ENCODE measurements around the gene AP5M1. TPM values are rescaled to one million over a fixed set of nuclear protein-coding genes. Genes with fewer than 3 reads are reported as not detected.
A peak's percentile ranks its signal among the peaks of the same experiment; 100 is the strongest.
"Not testable (repeated sequence)": the region's sequence is repeated elsewhere in the genome, so short reads cannot be mapped to it uniquely, and the experiment has no call there.

The AP5M1 gene
- total RNA-seq, 1 experiment from 2014 or later = 68.3 TPM

DNA sequence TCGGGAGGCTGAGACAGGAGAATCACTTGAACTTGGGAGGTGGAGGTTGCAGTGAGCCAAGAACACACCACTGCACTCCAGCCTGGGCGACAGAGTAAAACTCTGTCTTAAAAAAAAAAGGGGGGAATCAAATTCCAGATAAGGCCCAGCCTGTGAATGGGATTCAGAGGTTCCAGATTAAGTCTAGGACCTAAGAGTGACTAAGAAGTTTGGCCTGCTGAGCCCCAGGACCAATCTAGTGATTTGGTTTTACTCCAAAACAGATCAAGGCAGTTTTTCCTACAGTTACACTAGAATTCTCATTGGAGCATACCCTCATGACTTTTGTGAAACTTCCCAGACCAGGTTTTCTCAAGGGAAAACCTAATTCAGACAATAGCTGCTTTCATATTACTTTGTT is 22.8 kb upstream of the AP5M1 start:
- Histone ChIP-seq H3K4me2 (ENCODE audit: low read depth, low read length, poor library complexity, severe bottlenecking) (no peak overlapping the region), H3K9me3 (ENCODE audit: low read length) (no peaks in the 10 kb centered on the region), H3K9ac (ENCODE audit: low read length) (no peak overlapping the region), H4K20me1 (ENCODE audit: insufficient read depth, low read depth, low read length) (peaks cover 7% of the 10 kb centered on the region; the same call in 1 of the 2 replicates), H3K27ac (ENCODE audit: low read length) (no peak overlapping the region), H3K4me3 (ENCODE audit: low read length) (no peak overlapping the region), H3K79me2 (ENCODE audit: low read length) (peaks cover 91% of the 10 kb centered on the region), H3K27me3 (ENCODE audit: low read length) (no peaks in the 10 kb centered on the region), H2AFZ (ENCODE audit: low read length) (no peak overlapping the region), H3K9me2 (replicated peaks; ENCODE audit: insufficient read depth, low read length) (no peaks in the 10 kb centered on the region), H3K4me1 (ENCODE audit: low read length) (peaks cover 11% of the 10 kb centered on the region), H3K36me3 (ENCODE audit: insufficient read depth, low read length) (peaks cover 28% of the 10 kb centered on the region; the same call in 1 of the 2 replicates)
- no peak for DNase-seq

- Histone ChIP-seq H3K4me1 (ENCODE audit: low read length) (peaks cover 17% of the 10 kb centered on the region), H2AFZ (ENCODE audit: low read length) (no peak overlapping the region), H3K9me2 (replicated peaks; ENCODE audit: insufficient read depth, low read length) (no peaks in the 10 kb centered on the region), H3K4me2 (ENCODE audit: low read depth, low read length, poor library complexity, severe bottlenecking) (no peak overlapping the region), H3K9ac (ENCODE audit: low read length) (no peak overlapping the region), H3K27me3 (ENCODE audit: low read length) (no peaks in the 10 kb centered on the region), H4K20me1 (ENCODE audit: insufficient read depth, low read depth, low read length) (peaks cover 10% of the 10 kb centered on the region; the same call in 1 of the 2 replicates), H3K79me2 (ENCODE audit: low read length) (peaks cover 94% of the 10 kb centered on the region), H3K36me3 (ENCODE audit: insufficient read depth, low read length) (peaks cover 28% of the 10 kb centered on the region; the same call in 1 of the 2 replicates), H3K27ac (ENCODE audit: low read length) (no peak overlapping the region), H3K9me3 (ENCODE audit: low read length) (no peaks in the 10 kb centered on the region), H3K4me3 (ENCODE audit: low read length) (no peak overlapping the region)
- no peak for DNase-seq
Observed at GRCh38 chr14:57246933-57247657, 21.7 kb upstream of the AP5M1 start.

DNA sequence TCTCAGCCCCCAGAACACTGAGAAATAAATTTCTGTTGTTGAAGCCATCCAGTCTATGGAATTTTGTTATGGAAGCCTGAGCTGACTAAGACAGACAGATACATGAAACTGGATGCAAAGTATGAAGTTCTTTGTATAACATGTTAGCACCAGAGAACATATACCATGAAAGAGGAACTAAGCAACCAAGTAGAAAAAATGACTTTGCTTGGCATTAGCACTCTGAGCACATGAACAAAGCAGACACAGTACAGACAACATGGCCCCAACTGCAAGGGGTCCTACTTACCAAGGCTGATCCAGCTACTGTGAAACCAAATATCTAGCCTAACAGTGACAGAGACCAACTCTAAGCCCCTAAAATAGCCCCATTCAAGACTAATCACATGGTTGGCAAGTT is 13.9 kb upstream of the AP5M1 start:
- Histone ChIP-seq H3K9me2 (replicated peaks; ENCODE audit: insufficient read depth, low read length) (no peaks in the 10 kb centered on the region), H3K4me3 (ENCODE audit: low read length) (no peak overlapping the region), H3K4me2 (ENCODE audit: low read depth, low read length, poor library complexity, severe bottlenecking) (peak overlapping the region; percentile 7), H3K36me3 (ENCODE audit: insufficient read depth, low read length) (peaks cover 34% of the 10 kb centered on the region), H4K20me1 (ENCODE audit: insufficient read depth, low read depth, low read length) (peaks cover 13% of the 10 kb centered on the region; the same call in 1 of the 2 replicates), H3K79me2 (ENCODE audit: low read length) (peaks cover 100% of the 10 kb centered on the region), H3K27me3 (ENCODE audit: low read length) (no peaks in the 10 kb centered on the region), H3K4me1 (ENCODE audit: low read length) (peaks cover 40% of the 10 kb centered on the region), H2AFZ (ENCODE audit: low read length) (no peak overlapping the region), H3K9me3 (ENCODE audit: low read length) (no peaks in the 10 kb centered on the region), H3K9ac (ENCODE audit: low read length) (no peak overlapping the region; the same call in 1 of the 2 replicates), H3K27ac (ENCODE audit: low read length) (peak overlapping the region; percentile 71)
- DNase-seq = peak; percentile 71

GRCh38 chr14:57258221-57258620 is 10.6 kb upstream of the AP5M1 start:
- not testable (repeated sequence) for H2AFZ ChIP-seq (ENCODE audit: low read length); H3K4me2 ChIP-seq (ENCODE audit: low read depth, low read length, poor library complexity, severe bottlenecking); H3K9ac ChIP-seq (ENCODE audit: low read length); H3K27ac ChIP-seq (ENCODE audit: low read length); H3K27me3 ChIP-seq (ENCODE audit: low read length); H4K20me1 ChIP-seq (ENCODE audit: insufficient read depth, low read depth, low read length); DNase-seq; H3K9me3 ChIP-seq (ENCODE audit: low read length); H3K9me2 ChIP-seq (replicated peaks; ENCODE audit: insufficient read depth, low read length); H3K4me3 ChIP-seq (ENCODE audit: low read length)
- Histone ChIP-seq H3K4me1 (ENCODE audit: low read length) (peaks cover 26% of the 10 kb centered on the region), H3K36me3 (ENCODE audit: insufficient read depth, low read length) (peaks cover 39% of the 10 kb centered on the region), H3K79me2 (ENCODE audit: low read length) (peaks cover 98% of the 10 kb centered on the region)

DNA sequence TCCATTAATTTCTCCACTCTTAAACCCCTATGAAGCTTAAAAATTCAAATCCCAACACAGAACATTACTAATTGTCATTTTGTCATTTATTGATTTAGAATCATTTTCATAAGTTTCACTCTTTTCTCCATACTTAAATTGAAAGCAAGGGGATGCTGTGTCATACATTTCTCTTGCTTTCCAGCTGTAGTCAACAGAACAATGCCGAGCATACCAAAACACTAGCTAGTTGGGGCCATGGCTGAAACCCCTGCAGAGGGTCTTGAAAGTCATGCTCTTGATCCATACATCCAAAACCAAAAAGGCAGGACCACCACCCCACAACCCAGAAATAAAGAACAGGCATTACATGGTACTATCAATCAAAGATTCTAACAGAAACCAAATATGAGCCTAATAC is 9.1 kb upstream of the AP5M1 start:
- Histone ChIP-seq H3K79me2 (ENCODE audit: low read length) (peaks cover 98% of the 10 kb centered on the region), H2AFZ (ENCODE audit: low read length) (no peak overlapping the region), H3K4me1 (ENCODE audit: low read length) (peaks cover 29% of the 10 kb centered on the region), H3K4me3 (ENCODE audit: low read length) (no peak overlapping the region), H3K9me2 (replicated peaks; ENCODE audit: insufficient read depth, low read length) (no peaks in the 10 kb centered on the region), H3K4me2 (ENCODE audit: low read depth, low read length, poor library complexity, severe bottlenecking) (no peak overlapping the region), H3K27me3 (ENCODE audit: low read length) (no peaks in the 10 kb centered on the region), H4K20me1 (ENCODE audit: insufficient read depth, low read depth, low read length) (0 out of 2 replicates have a peak, but pooled peaks cover 3% of the 10 kb centered on the region), H3K9me3 (ENCODE audit: low read length) (no peaks in the 10 kb centered on the region), H3K9ac (ENCODE audit: low read length) (no peak overlapping the region), H3K36me3 (ENCODE audit: insufficient read depth, low read length) (peaks cover 41% of the 10 kb centered on the region), H3K27ac (ENCODE audit: low read length) (no peak overlapping the region)
- no peak for DNase-seq

DNA sequence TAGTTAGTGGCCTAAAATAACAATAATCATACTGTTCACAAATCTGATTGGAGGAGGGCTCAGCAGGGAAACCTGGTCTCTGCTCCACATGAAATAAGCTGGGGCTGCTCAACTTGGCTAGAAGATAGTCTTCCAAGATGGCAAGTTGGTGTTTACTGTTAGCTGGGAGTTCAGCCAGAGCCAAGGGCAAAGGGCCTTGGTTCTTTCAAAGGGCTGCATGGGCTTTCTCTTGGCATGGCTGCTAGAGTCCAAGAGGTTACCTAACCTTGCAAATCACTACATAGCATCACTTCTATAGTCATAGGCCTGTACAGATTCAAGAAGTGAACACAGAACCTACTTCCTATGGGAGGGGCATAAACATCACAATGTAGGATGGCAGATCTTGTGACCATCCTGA is 7.2 kb upstream of the AP5M1 start:
- no peak for DNase-seq

GRCh38 chr14:57262117-57262516 is 6.7 kb upstream of the AP5M1 start:
- no peaks in the 10 kb centered on the region for H3K9me3 ChIP-seq (ENCODE audit: low read length)
- H3K4me1 ChIP-seq (ENCODE audit: low read length) = peaks cover 31% of the 10 kb centered on the region
- no peaks in the 10 kb centered on the region for H3K27me3 ChIP-seq (ENCODE audit: low read length)
- peaks cover 97% of the 10 kb centered on the region for H3K79me2 ChIP-seq (ENCODE audit: low read length)
- no peak overlapping the region for H3K4me3 ChIP-seq (ENCODE audit: low read length)
- H3K4me2 ChIP-seq (ENCODE audit: low read depth, low read length, poor library complexity, severe bottlenecking) = no peak overlapping the region
- no peak for DNase-seq
- H3K27ac ChIP-seq (ENCODE audit: low read length) = no peak overlapping the region
- H4K20me1 ChIP-seq (ENCODE audit: insufficient read depth, low read depth, low read length) = 0 out of 2 replicates have a peak, but pooled peaks cover 3% of the 10 kb centered on the region
- H3K36me3 ChIP-seq (ENCODE audit: insufficient read depth, low read length) = peaks cover 40% of the 10 kb centered on the region
- H3K9me2 ChIP-seq (replicated peaks; ENCODE audit: insufficient read depth, low read length) = no peaks in the 10 kb centered on the region
- H3K9ac ChIP-seq (ENCODE audit: low read length) = no peak overlapping the region
- no peak overlapping the region for H2AFZ ChIP-seq (ENCODE audit: low read length)

More for the DNA sequence above, 7.2 kb upstream of the AP5M1 start:
- H3K9me3 ChIP-seq (ENCODE audit: low read length) = no peaks in the 10 kb centered on the region
- H3K27me3 ChIP-seq (ENCODE audit: low read length) = no peaks in the 10 kb centered on the region
- H3K4me3 ChIP-seq (ENCODE audit: low read length) = no peak overlapping the region
- H3K9me2 ChIP-seq (replicated peaks; ENCODE audit: insufficient read depth, low read length) = no peaks in the 10 kb centered on the region
- H3K36me3 ChIP-seq (ENCODE audit: insufficient read depth, low read length) = peaks cover 45% of the 10 kb centered on the region
- H4K20me1 ChIP-seq (ENCODE audit: insufficient read depth, low read depth, low read length) = 0 out of 2 replicates have a peak, but pooled peaks cover 3% of the 10 kb centered on the region
- H2AFZ ChIP-seq (ENCODE audit: low read length) = no peak overlapping the region
- H3K27ac ChIP-seq (ENCODE audit: low read length) = no peak overlapping the region
- peaks cover 97% of the 10 kb centered on the region for H3K79me2 ChIP-seq (ENCODE audit: low read length)
- H3K4me2 ChIP-seq (ENCODE audit: low read depth, low read length, poor library complexity, severe bottlenecking) = no peak overlapping the region
- H3K4me1 ChIP-seq (ENCODE audit: low read length) = peaks cover 28% of the 10 kb centered on the region
- no peak overlapping the region for H3K9ac ChIP-seq (ENCODE audit: low read length)

DNA sequence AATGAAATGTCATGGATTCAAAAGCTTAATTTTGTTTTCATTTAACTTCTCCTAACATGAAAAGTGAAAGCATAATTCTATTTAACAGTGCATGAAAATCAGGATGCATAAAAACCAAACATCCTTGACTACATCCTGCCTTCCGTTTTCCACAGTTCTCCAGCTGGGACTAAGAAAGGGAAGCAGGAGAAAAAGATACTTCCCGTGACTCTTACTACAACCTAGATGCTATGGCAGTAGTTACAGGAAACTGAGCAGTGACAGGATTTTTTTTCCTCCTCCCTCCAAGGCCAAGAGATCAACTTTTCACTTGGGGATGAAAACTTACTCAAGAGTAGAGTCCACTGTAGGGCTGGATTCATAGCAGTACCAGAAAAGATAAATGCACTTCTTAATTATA is 2.7 kb upstream of the AP5M1 start:
- Histone ChIP-seq H3K27me3 (ENCODE audit: low read length) (no peaks in the 10 kb centered on the region), H3K4me3 (ENCODE audit: low read length) (peak overlapping the region; percentile 50), H3K9me3 (ENCODE audit: low read length) (no peaks in the 10 kb centered on the region), H2AFZ (ENCODE audit: low read length) (no peak overlapping the region), H3K4me2 (ENCODE audit: low read depth, low read length, poor library complexity, severe bottlenecking) (peak overlapping the region; percentile 96), H4K20me1 (ENCODE audit: insufficient read depth, low read depth, low read length) (peaks cover 8% of the 10 kb centered on the region; the same call in 1 of the 2 replicates), H3K79me2 (ENCODE audit: low read length) (peaks cover 94% of the 10 kb centered on the region), H3K9ac (ENCODE audit: low read length) (peak overlapping the region; percentile 49), H3K27ac (ENCODE audit: low read length) (0 out of 2 replicates have a peak overlapping the region, but pooled peaks have one; percentile 28), H3K36me3 (ENCODE audit: insufficient read depth, low read length) (peaks cover 33% of the 10 kb centered on the region), H3K9me2 (replicated peaks; ENCODE audit: insufficient read depth, low read length) (no peaks in the 10 kb centered on the region), H3K4me1 (ENCODE audit: low read length) (peaks cover 48% of the 10 kb centered on the region)
- no peak for DNase-seq
